Choroid plexus epithelial cell (primary cell): ENCODE data around the gene REEP1.
"Not testable (repeated sequence)": the region's sequence is repeated elsewhere in the genome, so short reads cannot be mapped to it uniquely, and the experiment has no call there.

ENCODE experiments used
- DNase-seq: peaks from one replicate; pipeline ENCODE4 v3.0.0-alpha.2; 2010; ENCODE audit warnings: low read depth
- H3K4me3 ChIP-seq: 2 replicates; pipeline ENCODE4 v1.5.1; 2011; ENCODE audit warnings: low read depth, mild to moderate bottlenecking, control low read depth, low read length, moderate library complexity
- TF ChIP-seq, protein P1 (sequence below): conservative IDR thresholded peaks from 2 replicates; pipeline ENCODE4 v1.5.1; 2011; ENCODE audit warnings: low read depth, mild to moderate bottlenecking, control low read depth, inconsistent platforms, low read length, moderate library complexity

The REEP1 gene

DNA sequence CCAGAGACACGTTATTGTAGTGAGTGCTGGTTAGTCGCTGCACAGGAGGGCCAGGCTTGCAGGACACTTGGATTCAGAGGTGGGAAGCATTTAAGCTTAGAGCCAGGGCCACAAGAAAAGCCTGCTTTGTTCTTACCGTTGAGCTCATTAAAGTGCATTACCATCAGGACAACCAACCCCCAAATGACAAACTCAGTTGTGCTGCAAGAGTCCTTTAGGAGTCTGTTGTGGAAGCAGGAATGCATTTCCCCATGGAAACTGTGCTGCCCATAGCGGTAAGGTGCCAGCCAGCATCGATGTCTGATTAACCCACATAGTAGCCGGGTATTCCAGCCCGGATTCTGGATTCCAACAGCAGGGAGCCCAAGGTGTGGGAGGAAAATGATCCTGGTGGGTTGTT lies 23.4 kb upstream of the REEP1 start:
- H3K4me3 ChIP-seq = no peak overlapping the region
- DNase-seq = no peak
- TF ChIP-seq, protein P1, sequence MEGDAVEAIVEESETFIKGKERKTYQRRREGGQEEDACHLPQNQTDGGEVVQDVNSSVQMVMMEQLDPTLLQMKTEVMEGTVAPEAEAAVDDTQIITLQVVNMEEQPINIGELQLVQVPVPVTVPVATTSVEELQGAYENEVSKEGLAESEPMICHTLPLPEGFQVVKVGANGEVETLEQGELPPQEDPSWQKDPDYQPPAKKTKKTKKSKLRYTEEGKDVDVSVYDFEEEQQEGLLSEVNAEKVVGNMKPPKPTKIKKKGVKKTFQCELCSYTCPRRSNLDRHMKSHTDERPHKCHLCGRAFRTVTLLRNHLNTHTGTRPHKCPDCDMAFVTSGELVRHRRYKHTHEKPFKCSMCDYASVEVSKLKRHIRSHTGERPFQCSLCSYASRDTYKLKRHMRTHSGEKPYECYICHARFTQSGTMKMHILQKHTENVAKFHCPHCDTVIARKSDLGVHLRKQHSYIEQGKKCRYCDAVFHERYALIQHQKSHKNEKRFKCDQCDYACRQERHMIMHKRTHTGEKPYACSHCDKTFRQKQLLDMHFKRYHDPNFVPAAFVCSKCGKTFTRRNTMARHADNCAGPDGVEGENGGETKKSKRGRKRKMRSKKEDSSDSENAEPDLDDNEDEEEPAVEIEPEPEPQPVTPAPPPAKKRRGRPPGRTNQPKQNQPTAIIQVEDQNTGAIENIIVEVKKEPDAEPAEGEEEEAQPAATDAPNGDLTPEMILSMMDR = no peak

DNA sequence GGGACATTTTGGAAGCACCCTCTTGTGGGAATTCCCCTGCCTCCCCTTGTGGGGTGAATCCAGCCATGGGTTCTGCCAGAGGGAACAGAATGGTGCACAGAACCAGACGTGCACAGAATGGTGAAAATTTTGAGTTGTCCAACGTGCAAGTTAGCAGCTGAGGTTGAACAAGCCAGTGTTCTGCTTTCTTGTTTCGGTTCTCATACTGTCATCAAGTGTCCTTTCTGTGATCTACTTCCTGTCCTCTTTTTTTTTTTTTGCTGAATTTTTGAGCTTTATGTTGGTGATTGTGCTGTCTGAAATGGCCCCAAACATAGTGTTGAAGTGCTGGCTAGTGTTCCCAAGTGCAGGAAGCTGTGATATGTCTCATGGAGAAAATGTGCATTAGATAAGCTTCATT lies 21.5 kb upstream of the REEP1 start:
- no peak overlapping the region for H3K4me3 ChIP-seq
- no peak for DNase-seq
- TF ChIP-seq, protein P1 = no peak

DNA sequence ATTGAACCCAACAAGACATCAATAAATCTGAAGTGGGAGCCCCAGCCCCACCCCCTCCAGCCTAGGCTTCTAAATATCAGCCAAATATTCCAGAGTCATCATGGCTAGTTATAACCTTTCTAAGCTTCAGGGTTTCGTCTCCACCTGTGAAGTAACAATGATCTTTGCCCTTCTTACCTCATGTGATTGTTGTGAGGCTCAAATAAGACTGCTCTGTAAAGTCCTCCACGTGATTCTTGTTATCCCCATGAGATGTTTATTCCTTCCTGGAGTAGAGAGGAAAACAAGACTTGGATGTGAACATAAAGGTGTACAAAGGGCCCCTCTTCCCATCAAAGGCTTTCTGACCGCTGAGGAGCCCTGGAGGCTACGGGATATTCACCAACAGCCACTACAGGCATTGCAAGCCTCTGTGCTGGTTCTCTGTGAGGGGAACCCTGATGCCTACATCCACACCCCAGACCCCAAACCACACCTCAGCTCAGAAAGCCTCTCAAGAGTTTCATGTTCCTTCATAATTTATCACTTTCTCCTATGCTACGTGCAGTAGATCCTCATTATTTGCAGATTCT lies 20.1 kb upstream of the REEP1 start:
- DNase-seq = no peak
- no peak overlapping the region for H3K4me3 ChIP-seq
- TF ChIP-seq, protein P1 = no peak

DNA sequence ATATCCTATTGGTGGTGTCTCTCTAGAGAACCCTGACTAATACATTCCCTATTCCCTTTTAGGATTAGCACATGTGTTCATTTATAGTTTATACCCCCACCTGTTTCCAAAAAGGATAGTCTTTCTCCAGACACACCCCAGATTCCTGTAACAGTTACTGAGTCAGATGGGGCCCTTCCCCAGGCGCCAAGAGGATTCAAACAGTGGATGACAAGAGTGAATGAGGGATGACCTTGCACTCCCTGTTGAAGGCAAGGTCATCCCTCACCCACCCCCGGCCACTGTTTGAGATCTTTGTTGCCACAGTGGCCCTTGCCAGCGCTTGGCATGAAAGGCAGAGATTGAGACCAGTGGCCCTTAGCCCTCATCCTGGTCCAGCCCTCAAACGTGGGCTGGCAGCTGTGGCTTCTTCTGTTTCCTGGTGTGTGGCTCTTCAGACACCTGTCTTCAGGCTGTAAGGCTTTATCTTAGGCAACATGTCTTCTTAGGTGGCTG lies 15.3 kb upstream of the REEP1 start:
- H3K4me3 ChIP-seq = no peak overlapping the region
- DNase-seq = no peak
- TF ChIP-seq, protein P1 = no peak

DNA sequence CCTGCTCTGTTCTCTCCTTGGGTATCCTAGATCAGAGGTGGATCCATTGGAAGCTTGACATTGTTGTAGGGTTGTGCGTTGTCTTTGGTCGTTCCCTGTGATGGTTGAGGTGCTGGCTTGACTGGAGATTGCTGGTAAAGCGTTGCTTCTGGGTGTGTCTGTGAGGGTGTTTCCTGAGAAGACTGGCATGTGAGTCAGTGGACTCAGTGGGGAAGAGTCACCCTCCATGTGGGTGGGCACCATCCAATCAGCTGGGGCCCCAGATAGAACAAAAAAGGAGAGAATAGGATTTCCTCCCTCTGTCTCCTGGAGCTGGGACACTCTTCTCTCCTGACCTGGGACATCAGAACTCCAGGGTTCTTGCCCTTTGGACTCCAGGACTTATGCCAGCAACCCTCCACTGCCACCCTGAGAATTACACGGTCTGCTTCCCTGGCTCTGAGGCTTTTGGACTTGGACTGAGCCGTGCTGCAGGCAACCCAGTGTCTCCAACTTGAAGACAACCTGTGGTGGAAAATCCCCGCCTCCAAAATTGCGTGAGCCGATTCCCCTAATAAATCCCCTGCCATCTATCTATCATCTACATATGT lies 14.8 kb upstream of the REEP1 start:
- H3K4me3 ChIP-seq = no peak overlapping the region
- no peak for DNase-seq
- TF ChIP-seq, protein P1 = no peak

DNA sequence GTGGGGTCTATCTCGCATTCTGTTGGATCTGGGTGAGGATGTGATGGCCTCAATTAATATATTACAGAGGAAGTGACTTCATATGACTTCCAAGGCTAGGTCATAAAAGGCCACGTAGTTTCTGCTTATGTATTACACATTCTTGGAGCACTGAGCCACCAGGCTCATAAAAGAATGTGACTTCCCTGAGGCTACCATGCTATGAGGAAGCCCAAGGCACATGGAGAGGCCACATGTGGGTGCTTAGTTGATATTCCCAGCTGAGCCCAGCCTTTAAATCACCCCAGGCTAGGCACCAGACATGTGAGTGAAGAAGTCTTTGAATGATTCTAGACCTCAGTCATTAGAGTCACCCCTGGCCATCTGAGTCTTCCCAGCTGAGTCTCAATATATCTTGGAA lies 13.3 kb upstream of the REEP1 start:
- no peak overlapping the region for H3K4me3 ChIP-seq
- TF ChIP-seq, protein P1 = no peak
- no peak for DNase-seq

DNA sequence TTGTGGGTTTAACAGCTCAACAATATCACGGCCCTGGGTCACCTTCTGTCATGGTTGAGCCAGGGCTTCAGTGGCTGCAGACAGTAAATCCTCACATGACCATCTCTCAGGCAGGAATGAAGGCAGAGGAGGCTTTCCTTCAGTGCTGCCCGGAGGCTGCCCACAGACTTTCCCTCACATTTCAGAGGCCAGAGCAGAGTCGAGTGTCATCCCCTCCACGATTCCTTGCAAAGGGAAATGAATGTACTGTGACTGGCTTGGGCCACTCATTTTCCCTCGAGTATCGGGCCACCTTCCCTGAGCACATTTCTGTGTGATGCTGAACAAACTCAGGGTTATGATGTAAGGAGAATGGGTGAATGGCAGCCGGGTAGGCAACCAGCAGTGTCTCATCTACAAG lies 10.0 kb upstream of the REEP1 start:
- DNase-seq = no peak
- TF ChIP-seq, protein P1 = no peak

DNA sequence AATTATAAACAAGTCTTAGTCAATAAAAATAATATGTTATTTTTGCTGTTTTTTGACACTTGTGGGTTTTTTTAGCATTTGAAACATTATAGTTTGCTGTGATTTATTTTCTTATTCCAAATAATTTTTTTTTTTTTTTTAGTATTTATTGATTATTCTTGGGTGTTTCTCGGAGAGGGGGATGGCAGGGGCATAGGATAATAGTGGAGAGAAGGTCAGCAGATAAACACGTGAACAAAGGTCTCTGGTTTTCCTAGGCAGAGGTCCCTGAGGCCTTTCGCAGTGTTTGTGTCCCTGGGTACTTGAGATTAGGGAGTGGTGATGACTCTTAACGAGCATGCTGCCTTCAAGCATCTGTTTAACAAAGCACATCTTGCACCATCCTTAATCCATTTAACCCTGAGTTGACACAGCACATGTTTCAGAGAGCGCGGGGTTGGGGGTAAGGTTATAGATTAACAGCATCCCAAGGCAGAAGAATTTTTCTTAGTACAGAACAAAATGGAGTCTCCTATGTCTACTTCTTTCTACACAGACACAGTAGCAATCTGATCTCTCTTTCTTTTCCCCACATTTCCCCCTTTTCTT lies 8.5 kb upstream of the REEP1 start:
- H3K4me3 ChIP-seq, DNase-seq: not testable (repeated sequence)

More for the DNA sequence above, 10.0 kb upstream of the REEP1 start:
- H3K4me3 ChIP-seq = no peak overlapping the region
